ELF-1 (cell line): Measurements from ENCODE around the gene KPNA3.
"Not testable (repeated sequence)": the region's sequence is repeated elsewhere in the genome, so short reads cannot be mapped to it uniquely, and the experiment has no call there.

Experiments
- DNase-seq: peaks from one replicate; pipeline ENCODE4 v3.0.0-alpha.2; 2016; ENCODE audit warnings: low read depth, low spot score

KPNA3 gene

GRCh38 chr13:49792550-49793324, at the start of gene KPNA3:
KPNA3 (minus strand) TSS chr13:49792682; CDS start chr13:49792506, 176 bp downstream.
- DNase-seq = peak; percentile 97

- DNase-seq = no peak
Observed at GRCh38 chr13:49841964-49842363, 49.5 kb upstream of the KPNA3 start.

- DNase-seq = peak; percentile 26
Observed at GRCh38 chr13:49840675-49841074, 48.2 kb upstream of the KPNA3 start.

GRCh38 chr13:49840266-49840665, 47.8 kb upstream of the KPNA3 start:
- DNase-seq = no peak

GRCh38 chr13:49838989-49839388, 46.5 kb upstream of the KPNA3 start:
- DNase-seq = peak; percentile 57

- peak; percentile 87 for DNase-seq
Observed at GRCh38 chr13:49836516-49836915, 44.0 kb upstream of the KPNA3 start.

- DNase-seq = no peak
Observed at GRCh38 chr13:49833402-49833801, 40.9 kb upstream of the KPNA3 start.

GRCh38 chr13:49831455-49831854, 39.0 kb upstream of the KPNA3 start:
- no peak for DNase-seq

- no peak for DNase-seq
Observed at GRCh38 chr13:49830721-49831120, 38.2 kb upstream of the KPNA3 start.

GRCh38 chr13:49829715-49830114, 37.2 kb upstream of the KPNA3 start:
- no peak for DNase-seq

- no peak for DNase-seq
Observed at GRCh38 chr13:49828453-49828852, 36.0 kb upstream of the KPNA3 start.

GRCh38 chr13:49827891-49828290, 35.4 kb upstream of the KPNA3 start:
- no peak for DNase-seq

GRCh38 chr13:49827336-49827735, 34.9 kb upstream of the KPNA3 start:
- no peak for DNase-seq

- no peak for DNase-seq
Observed at GRCh38 chr13:49821216-49822009, 28.9 kb upstream of the KPNA3 start.

GRCh38 chr13:49820591-49821215, 28.2 kb upstream of the KPNA3 start:
- DNase-seq = no peak

GRCh38 chr13:49816047-49816446, 23.6 kb upstream of the KPNA3 start:
- not testable (repeated sequence) for DNase-seq

GRCh38 chr13:49814551-49815270, 22.2 kb upstream of the KPNA3 start:
- no peak for DNase-seq

GRCh38 chr13:49812812-49813211, 20.3 kb upstream of the KPNA3 start:
- DNase-seq = no peak

- no peak for DNase-seq
Observed at GRCh38 chr13:49811527-49811908, 19.0 kb upstream of the KPNA3 start.

- no peak for DNase-seq
Observed at GRCh38 chr13:49810567-49811526, 18.4 kb upstream of the KPNA3 start.

- no peak for DNase-seq
Observed at GRCh38 chr13:49807681-49808080, 15.2 kb upstream of the KPNA3 start.
